HCT116 (cell line): ENCODE results near the gene TTC1. TPM values are rescaled to one million over a fixed set of nuclear protein-coding genes. Genes with fewer than 3 reads are reported as not detected.

Source experiments
- ATAC-seq: fragments of 200-7000 bp; cut with Tn5 transposase; 2 replicates; pipeline ENCODE4 v1.9.1; 2020; ENCODE audit warnings: mild to moderate bottlenecking, moderate library complexity
- BruUV-seq: library from RNA; stranded (reverse); fragments of 400-500 nt; replicated peaks from 2 replicates; lab custom pipeline; 2021; lab: Mats Ljungman, UMichigan
- CTCF ChIA-PET: fragments of 300-600 bp; sonication (Branson Sonifier 250); formaldehyde crosslinking; loops from one replicate; lab custom pipeline; 2021; ENCODE audit warnings: antibody characterized with exemption; lab: Charles Lee
- POLR2A ChIA-PET: fragments of 300-600, 350-600 bp; sonication (Branson Sonifier 250); formaldehyde crosslinking; loops from one replicate; lab custom pipeline; 2021; ENCODE audit warnings: antibody characterized with exemption; lab: Charles Lee
- RAD21 ChIA-PET, 2 experiments: fragments of 300-600 bp; sonication (Branson Sonifier 250); formaldehyde crosslinking; loops; one replicate each; lab custom pipeline; 2023; ENCODE audit warnings: low total read pairs in 2 of 2; ENCODE audit not compliant: uncharacterized antibody in 2 of 2, unreplicated experiment in 2 of 2, low non-redundant PET in 1 of 2; lab: Charles Lee
- DNase-seq: peaks from one replicate; pipeline ENCODE4 v3.0.0-alpha.2; 2010; ENCODE audit warnings: low read depth, low spot score
- H2AFZ ChIP-seq: fragments of 200-600 bp; shearing (Covaris generic), sonication (generic); 2 replicates; pipeline ENCODE4 v1.6.1; 2017; ENCODE audit warnings: low read depth, mixed run types, mixed read lengths, antibody characterized with exemption, low read length; ENCODE audit not compliant: poor library complexity, severe bottlenecking
- H3K27ac ChIP-seq: 2 replicates; pipeline ENCODE4 v1.5.1; 2012; ENCODE audit warnings: low read depth, low read length
- H3K27me3 ChIP-seq: fragments of 200-600 bp; sonication (generic); 2 replicates; pipeline ENCODE4 v1.6.1; 2016; ENCODE audit warnings: mixed run types, low read length, mixed read lengths; ENCODE audit not compliant: insufficient read depth
- H3K36me3 ChIP-seq, 2 experiments: fragments of 200-500 bp in 1 of 2; fragments of 200-600 bp in 1 of 2; sonication (Bioruptor generic) in 1 of 2; sonication (generic) in 1 of 2; 2 replicates each; pipeline versions ENCODE4 v1.5.1 to v1.6.1; 2014 to 2016; ENCODE audit warnings: low read length in 2 of 2, inconsistent platforms in 1 of 2, mixed read lengths in 1 of 2, mixed run types in 1 of 2; ENCODE audit not compliant: insufficient read depth in 2 of 2, control insufficient read depth in 1 of 2
- H3K4me1 ChIP-seq, 2 experiments: fragments of 200-600 bp in 1 of 2; sonication (generic) in 1 of 2; 2 replicates each; pipeline versions ENCODE4 v1.5.1 to v1.6.1; 2012 to 2017; ENCODE audit warnings: low read length in 2 of 2, inconsistent platforms in 1 of 2, mild to moderate bottlenecking in 1 of 2, mixed read lengths in 1 of 2, mixed run types in 1 of 2, moderate library complexity in 1 of 2; ENCODE audit not compliant: insufficient read depth in 2 of 2, control insufficient read depth in 1 of 2
- H3K4me2 ChIP-seq: fragments of 200-600 bp; sonication (generic); 2 replicates; pipeline ENCODE4 v1.6.1; 2017; ENCODE audit warnings: mixed run types, low read length, mixed read lengths
- H3K4me3 ChIP-seq, 2 experiments: fragments of 200-600 bp in 1 of 2; sonication (generic) in 1 of 2; replicated peaks in 1 of 2; 2 replicates each; pipeline ENCODE4 v1.5.1; 2011 to 2016; ENCODE audit warnings: low read length in 2 of 2, control low read depth in 1 of 2, low read depth in 1 of 2, mild to moderate bottlenecking in 1 of 2, mixed read lengths in 1 of 2, mixed run types in 1 of 2
- H3K79me2 ChIP-seq: fragments of 200-600 bp; sonication (generic); 2 replicates; pipeline ENCODE4 v1.6.1; 2017; ENCODE audit warnings: mild to moderate bottlenecking, mixed run types, low read length, moderate library complexity, mixed read lengths; ENCODE audit not compliant: insufficient read depth
- H3K9ac ChIP-seq: fragments of 200-600 bp; sonication (generic); 2 replicates; pipeline ENCODE4 v1.6.1; 2016; ENCODE audit warnings: low read length, mixed read lengths
- H3K9me2 ChIP-seq: fragments of 200-600 bp; sonication (generic), shearing (Covaris generic); 2 replicates; pipeline ENCODE4 v1.6.1; 2017; ENCODE audit warnings: mixed run types, mild to moderate bottlenecking, moderate library complexity; ENCODE audit not compliant: insufficient read depth
- H3K9me3 ChIP-seq, 2 experiments: fragments of 200-500 bp in 1 of 2; fragments of 200-600 bp in 1 of 2; sonication (Bioruptor generic) in 1 of 2; sonication (generic) in 1 of 2; 2 replicates each; pipeline ENCODE4 v1.6.1; 2014 to 2017; ENCODE audit warnings: low read length in 2 of 2, mixed read lengths in 2 of 2, inconsistent platforms in 1 of 2, low read depth in 1 of 2, mild to moderate bottlenecking in 1 of 2, mixed run types in 1 of 2, moderate library complexity in 1 of 2; ENCODE audit not compliant: control insufficient read depth in 1 of 2, insufficient read depth in 1 of 2
- H4K20me1 ChIP-seq: fragments of 200-600 bp; sonication (generic), shearing (Covaris generic); 2 replicates; pipeline ENCODE4 v1.6.1; 2017; ENCODE audit warnings: mixed run types, mild to moderate bottlenecking, moderate library complexity; ENCODE audit not compliant: insufficient read depth
- CEBPB ChIP-seq: IDR thresholded peaks from 2 replicates; pipeline ENCODE4 v1.6.1; 2012; ENCODE audit warnings: low read depth
- CTCF ChIP-seq, 3 experiments: fragments of 200-600 bp in 1 of 3; sonication (generic) in 1 of 3; IDR thresholded peaks in 2 of 3; conservative IDR thresholded peaks in 1 of 3; 2 replicates each; pipeline ENCODE4 v1.5.1; 2012 to 2017; ENCODE audit warnings: low read depth in 2 of 3, low read length in 2 of 3, antibody characterized with exemption in 1 of 3, borderline replicate concordance in 1 of 3, control low read depth in 1 of 3, mild to moderate bottlenecking in 1 of 3, mixed read lengths in 1 of 3, mixed run types in 1 of 3, moderate library complexity in 1 of 3; ENCODE audit not compliant: insufficient read depth in 1 of 3
- FOSL1 ChIP-seq: IDR thresholded peaks from 2 replicates; pipeline ENCODE4 v1.6.1; 2012; ENCODE audit warnings: low read depth
- MAX ChIP-seq: IDR thresholded peaks from 2 replicates; pipeline ENCODE4 v1.6.1; 2012
- POLR2AphosphoS5 ChIP-seq: IDR thresholded peaks from 2 replicates; pipeline ENCODE4 v1.6.1; 2011; ENCODE audit warnings: mild to moderate bottlenecking, low read depth, low read length, moderate library complexity
- REST ChIP-seq: IDR thresholded peaks from 2 replicates; pipeline ENCODE4 v1.6.1; 2012; ENCODE audit warnings: low read depth
- SP1 ChIP-seq: IDR thresholded peaks from 2 replicates; pipeline ENCODE4 v1.6.1; 2012; ENCODE audit warnings: low read depth
- intact Hi-C: fragments of 100-400 bp; cut with micrococcal nuclease; formaldehyde crosslinking; loops from 2 replicates; pipeline ENCODE4 v1.10.0; 2022
- total RNA-seq: library from RNA; stranded (reverse); gene quantifications from one replicate; pipeline ENCODE4 v1.2.1, GENCODE V29; 2021; ENCODE audit not compliant: unreplicated experiment

Gene TTC1
- total RNA-seq, 1 experiment from 2014 or later: 48.1 TPM

GRCh38 chr5:159969966-159970365, 39.0 kb upstream of the TTC1 start:
- no peak for ATAC-seq
- ChIA-PET CTCF (no interaction called here), POLR2A (no interaction called here), RAD21 (no interaction called here)
- no peak for TF ChIP-seq CTCF (IDR thresholded peaks at IDR 0.05 in 2 of 3, conservative IDR thresholded peaks at IDR 0.05 in 1 of 3; ENCODE audit: borderline replicate concordance in 1 of 3, insufficient read depth in 1 of 3, low read depth in 2 of 3, low read length in 2 of 3)
- TF ChIP-seq REST: no peak
- no peak for TF ChIP-seq FOSL1
- no peak for TF ChIP-seq POLR2AphosphoS5
- no peak for TF ChIP-seq MAX
- TF ChIP-seq SP1: no peak
- TF ChIP-seq CEBPB: no peak
- H2AFZ ChIP-seq: peak overlapping the region; percentile 60
- no peak overlapping the region for H3K4me2 ChIP-seq
- DNase-seq: no peak
- H3K36me3 ChIP-seq: no peaks in the 10 kb centered on the region
- intact Hi-C loops: no loop called here
- BruUV-seq: no TSS peak
- H3K79me2 ChIP-seq: no peaks in the 10 kb centered on the region
- no peaks in the 10 kb centered on the region for H3K9me3 ChIP-seq
- H3K4me3 ChIP-seq: no peak overlapping the region
- no peaks in the 10 kb centered on the region for H3K27me3 ChIP-seq
- H3K27ac ChIP-seq: no peak overlapping the region
- H3K4me1 ChIP-seq: peaks cover 0 to 17% of the 10 kb centered on the region in 2 experiments; a peak in 2 of 4 replicates
- no peaks in the 10 kb centered on the region for H3K9me2 ChIP-seq
- no peak overlapping the region for H3K9ac ChIP-seq
- no peaks in the 10 kb centered on the region for H4K20me1 ChIP-seq
